ENCODE data around the gene ZBTB20.
A peak's percentile ranks its signal among the peaks of the same experiment; 100 is the strongest.

Gene ZBTB20

DNA sequence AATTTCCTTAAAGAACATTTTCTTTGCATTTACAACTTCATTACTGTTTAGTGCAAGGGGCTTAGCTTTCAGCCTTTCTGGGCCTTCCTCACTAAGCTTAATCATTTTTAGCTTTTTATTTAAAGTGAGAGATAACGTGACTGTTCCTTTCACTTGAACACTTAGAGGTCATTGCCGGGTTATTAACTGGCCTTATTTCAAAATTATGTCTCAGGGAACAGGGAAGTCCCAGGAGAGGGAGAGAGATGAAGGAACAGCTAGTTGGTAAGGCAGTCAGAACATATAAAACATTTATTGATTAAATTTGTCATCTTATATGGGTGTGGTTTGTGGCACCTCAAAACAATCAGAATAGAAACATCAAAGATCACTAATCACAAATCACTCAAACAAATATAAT is 584.5 kb downstream of the ZBTB20 start:
- no peak for DNase-seq

DNA sequence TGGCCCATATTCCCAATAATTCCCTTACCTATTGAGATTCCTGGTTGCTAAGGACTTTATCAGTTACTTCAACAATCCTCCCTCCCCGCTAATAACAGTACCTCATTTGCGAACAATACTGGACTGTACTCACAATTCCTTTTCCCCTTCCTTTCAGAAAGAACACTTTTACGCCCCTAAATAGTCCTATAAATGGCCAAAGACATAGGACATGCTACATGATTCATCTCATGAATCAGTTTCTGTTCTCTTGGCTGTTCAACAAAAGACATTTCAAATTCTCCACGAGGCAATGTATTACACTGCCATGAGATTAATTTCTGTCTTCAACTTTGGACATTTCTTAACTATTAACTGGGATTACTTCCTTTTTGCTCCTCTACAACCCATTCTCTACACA is 588.8 kb downstream of the ZBTB20 start:
- no peak for DNase-seq

GRCh38 chr3:114557791-114558190 is 589.3 kb downstream of the ZBTB20 start:
- DNase-seq, result no peak

DNA sequence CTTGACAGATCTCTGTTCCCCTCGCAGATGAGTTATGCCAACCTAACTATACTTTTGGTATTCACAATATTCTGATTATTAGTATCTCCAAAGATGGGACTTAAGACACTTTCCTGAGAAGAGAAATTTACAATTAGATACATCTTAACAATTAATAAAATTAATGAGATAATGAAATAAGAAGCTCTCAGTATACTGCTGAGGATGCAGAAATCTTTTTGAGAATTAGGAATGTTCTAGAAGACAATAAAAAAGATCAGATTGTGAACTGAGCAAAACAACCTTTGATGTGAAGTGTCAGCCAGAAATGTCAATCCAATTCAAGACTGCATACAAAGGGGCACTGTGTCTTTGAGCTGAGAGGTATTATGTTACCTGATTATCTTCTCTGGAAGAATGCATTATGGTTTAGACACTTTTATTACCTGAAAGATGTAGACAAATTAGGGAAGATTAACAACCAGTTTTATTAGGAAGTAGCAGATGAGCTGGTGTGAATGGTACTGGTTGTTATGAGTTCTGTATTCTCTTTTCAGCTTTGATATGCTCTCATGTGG is 590.4 kb downstream of the ZBTB20 start:
- DNase-seq, result no peak

DNA sequence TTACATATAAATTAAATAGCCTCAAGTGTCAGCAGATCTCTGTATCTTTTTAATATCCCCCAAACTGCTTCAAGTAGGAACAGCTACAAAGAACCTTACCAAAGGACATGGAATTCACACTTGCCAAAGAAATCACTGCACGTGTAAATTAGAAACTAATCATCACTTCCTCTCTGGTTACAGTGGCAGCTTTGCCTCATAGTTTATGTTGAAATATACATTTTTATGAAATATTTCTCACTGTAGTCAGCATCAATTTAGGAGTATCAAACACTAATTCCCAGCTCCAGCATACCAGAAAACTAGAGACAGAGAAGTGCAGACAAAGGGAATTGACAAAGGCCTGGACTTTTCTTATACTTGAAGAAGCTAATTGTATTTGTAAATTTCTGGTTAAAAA is 592.4 kb downstream of the ZBTB20 start:
- DNase-seq, result no peak

DNA sequence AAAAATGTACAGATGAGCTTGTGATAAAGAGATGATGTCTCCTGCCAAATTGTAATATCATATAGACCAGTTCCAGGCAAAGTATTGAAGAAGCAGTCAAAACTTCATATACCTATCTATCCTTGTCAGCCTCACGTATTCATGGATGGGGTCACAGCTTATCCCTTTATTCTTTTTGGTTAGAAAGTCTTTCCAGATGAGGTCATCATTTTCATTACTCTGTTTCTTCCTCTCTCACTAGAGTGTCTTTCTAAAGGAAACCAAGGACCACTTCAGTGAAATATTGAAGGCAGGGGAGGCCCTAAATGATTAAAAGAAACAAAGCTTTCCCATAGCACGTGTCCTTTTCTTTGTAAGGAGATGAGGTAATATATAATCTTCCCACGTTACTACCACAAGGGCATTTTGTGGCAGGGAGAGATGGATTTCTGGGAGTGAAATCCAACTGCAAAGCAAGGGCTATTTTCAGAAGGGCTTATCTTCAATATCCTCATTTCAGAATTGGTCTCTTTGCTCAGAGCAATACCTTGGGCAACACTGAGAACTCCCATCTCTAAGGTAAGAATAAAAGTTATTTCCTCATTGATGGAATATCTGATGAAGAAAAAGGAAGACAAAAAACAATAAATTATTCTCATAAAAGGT is 593.0 kb downstream of the ZBTB20 start:
- no peak for DNase-seq

DNA sequence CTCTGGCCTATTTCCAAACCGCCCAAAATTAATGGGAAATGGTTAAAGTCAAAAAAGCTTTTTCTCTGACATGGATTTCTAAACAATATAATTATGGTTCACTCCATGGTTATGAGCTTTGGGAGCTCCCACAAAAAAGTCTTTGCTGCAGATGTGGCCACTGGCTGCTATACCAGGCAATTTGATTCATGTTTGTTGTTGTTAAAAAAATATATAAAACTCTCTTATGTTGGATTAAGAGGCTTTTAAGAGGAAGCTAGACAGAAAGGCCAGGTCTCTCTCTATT is 594.6 kb downstream of the ZBTB20 start:
- DNase-seq, result peak; percentile 3

DNA sequence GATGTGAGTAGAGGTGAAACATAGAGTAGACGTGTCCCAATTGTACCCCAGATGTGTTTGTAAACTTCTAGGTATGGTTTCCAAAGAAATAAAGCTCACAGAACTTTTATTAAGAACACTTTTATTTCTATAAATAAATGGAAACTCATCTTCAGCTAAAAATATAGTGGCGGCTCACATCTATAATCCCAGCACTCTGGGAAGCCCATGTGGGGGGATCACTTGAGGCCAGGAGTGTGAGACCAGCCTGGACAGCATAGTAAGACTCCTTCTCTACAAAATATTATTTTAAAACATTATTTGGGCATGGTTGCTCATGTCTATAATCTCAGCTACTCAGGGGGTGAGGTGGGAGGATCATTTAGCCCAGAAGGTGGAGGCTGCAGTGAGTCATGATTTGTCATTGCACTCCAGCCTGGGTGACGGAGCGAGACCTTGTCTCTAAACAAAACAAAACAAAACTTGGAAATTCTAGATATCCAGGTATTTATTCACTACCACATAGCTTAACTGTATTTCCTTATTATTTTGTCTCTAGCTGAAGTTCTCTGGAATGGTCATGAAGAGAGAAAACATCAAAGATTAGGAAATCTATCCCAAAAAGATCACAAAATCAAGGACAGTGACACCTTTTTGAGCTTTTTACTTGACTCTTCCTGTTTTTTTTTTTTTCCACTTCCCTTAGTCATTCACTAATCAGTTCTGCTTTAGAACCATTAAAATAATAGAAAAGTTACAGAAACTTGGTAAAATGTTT is 595.1 kb downstream of the ZBTB20 start:
- DNase-seq, result peak; percentile 43

- no peak for DNase-seq
These were observed 596.9 kb downstream of the ZBTB20 start for GRCh38 chr3:114550165-114550564.

- no peak for DNase-seq
These were observed 601.9 kb downstream of the ZBTB20 start for GRCh38 chr3:114545193-114545592.

- no peak for DNase-seq
These were observed 604.7 kb downstream of the ZBTB20 start for GRCh38 chr3:114542359-114542758.

DNA sequence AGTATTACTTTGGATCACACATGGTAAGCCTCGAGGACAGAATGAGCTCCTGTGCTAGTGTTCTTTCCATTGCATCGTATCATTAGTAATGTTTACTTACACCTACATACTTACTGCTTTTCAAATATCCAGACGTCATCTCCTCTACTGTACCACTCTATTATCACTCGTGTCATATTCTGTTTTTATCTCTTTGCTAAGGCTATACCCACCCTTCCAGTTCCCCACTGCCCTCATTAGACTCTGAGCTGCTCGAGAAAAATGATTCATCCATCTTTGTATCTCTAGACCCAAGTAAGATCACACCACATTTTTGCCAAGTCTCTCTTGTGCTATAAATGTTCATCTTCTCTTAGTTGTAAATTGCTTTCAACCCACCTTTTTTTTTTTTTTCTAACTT is 607.6 kb downstream of the ZBTB20 start:
- DNase-seq, result no peak

DNA sequence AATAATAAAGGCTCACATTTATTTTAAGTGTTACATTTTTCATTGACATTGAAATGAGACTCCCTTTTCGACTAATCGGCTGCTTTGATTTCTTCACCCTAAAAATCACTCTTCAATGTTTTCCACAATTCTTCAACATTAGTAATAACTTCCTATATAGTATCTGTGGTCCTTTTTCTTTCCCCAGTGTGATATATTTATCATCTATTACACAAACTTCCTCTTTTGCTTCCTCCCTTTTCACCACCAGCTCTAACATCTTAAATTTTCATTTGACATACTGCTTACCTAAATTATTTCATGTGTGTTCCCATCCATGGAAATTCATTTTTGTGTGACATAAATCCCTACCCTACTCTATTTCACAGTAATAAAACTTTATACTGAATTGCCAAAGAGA is 608.9 kb downstream of the ZBTB20 start:
- DNase-seq, result no peak

GRCh38 chr3:114528517-114528916 is 618.6 kb downstream of the ZBTB20 start:
- DNase-seq, result no peak

- DNase-seq, result no peak
These were observed 619.9 kb downstream of the ZBTB20 start for GRCh38 chr3:114527036-114527644.

- no peak for DNase-seq
These were observed 621.8 kb downstream of the ZBTB20 start for GRCh38 chr3:114525278-114525677.

DNA sequence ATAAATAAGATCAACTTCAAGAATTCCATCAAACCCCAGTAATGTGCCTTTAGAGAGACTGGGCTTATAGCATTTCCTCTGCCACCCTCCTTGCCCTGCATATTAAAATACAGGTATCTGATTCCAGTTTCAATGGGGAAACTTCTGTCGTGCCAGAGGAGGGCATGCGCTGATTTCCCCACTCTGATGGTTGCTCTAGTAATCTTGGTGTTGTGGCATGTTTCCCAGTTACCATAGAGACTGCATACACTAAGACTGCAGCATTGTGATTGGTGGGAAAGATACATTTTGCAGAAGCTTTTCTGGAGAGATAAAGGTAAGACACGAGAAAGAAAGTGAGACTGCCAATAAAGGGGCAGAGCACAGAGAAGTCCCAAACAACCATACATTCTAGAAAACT is 627.7 kb downstream of the ZBTB20 start:
- no peak for DNase-seq

GRCh38 chr3:114518206-114518808 is 628.8 kb downstream of the ZBTB20 start:
- DNase-seq, result no peak

DNA sequence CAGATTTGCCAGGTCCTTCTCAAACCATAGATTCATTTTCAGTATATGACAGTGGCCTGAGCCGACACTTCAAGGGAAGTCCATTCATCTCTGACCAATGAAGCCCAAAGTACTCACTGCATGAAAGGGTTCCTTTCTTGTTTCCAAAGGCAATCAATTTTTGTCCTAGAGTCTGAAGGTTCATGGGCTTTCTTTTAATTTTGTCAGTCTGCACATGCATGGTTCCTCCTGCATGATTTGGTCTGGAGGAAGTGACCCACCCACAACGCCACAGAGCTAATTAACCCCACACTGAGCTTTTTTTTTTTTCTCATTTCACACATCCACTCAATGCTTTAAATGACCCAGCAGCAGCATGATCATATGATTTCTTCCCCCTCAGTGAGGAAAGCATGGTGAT is 636.9 kb downstream of the ZBTB20 start:
- DNase-seq, result no peak

GRCh38 chr3:114509756-114510155 is 637.3 kb downstream of the ZBTB20 start:
- DNase-seq, result no peak

- DNase-seq, result no peak
These were observed 638.1 kb downstream of the ZBTB20 start for GRCh38 chr3:114508976-114509375.

DNA sequence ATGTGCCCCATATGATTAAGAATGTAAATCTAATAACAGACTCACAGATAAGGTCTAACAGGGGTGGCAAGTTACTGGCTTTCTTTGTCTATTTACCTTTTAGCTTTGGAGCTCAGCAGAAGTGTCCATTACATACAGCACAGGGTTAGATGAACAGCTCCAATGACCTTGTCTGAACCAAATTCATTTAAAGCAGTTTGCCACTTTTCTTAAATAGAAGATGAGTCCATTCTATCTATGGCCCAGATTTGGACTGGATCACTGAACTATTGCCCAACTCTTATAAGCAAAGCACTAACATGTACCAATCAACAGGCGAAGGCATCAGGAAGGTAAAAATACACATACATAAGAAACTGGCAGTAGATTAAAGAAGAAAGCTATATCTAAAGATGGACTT is 638.9 kb downstream of the ZBTB20 start:
- no peak for DNase-seq

GRCh38 chr3:114506591-114507300 is 640.3 kb downstream of the ZBTB20 start:
- peak; percentile 7 for DNase-seq

Measured in T1000 (cell line).